ENCODE results near the gene SMPDL3B. TPM values are rescaled to one million over a fixed set of nuclear protein-coding genes. Genes with fewer than 3 reads are reported as not detected.
A peak's percentile ranks its signal among the peaks of the same experiment; 100 is the strongest.

The SMPDL3B gene
- total RNA-seq, 4 donors from 2014 or later = 6.6 to 43.4 (median 31.6) TPM

- Histone ChIP-seq H3K4me3 (no peak overlapping the region), H3K9me3 (no peaks in the 10 kb centered on the region), H3K4me1 (no peaks in the 10 kb centered on the region), H3K27me3 (no peaks in the 10 kb centered on the region), H3K27ac (no peak overlapping the region), H3K36me3 (no peaks in the 10 kb centered on the region)
- TF ChIP-seq POLR2A (IDR thresholded peaks at IDR 0.05) = no peak
- no peak for DNase-seq
Observed at GRCh38 chr1:27940870-27941560, 6.2 kb downstream of the SMPDL3B start.

DNA sequence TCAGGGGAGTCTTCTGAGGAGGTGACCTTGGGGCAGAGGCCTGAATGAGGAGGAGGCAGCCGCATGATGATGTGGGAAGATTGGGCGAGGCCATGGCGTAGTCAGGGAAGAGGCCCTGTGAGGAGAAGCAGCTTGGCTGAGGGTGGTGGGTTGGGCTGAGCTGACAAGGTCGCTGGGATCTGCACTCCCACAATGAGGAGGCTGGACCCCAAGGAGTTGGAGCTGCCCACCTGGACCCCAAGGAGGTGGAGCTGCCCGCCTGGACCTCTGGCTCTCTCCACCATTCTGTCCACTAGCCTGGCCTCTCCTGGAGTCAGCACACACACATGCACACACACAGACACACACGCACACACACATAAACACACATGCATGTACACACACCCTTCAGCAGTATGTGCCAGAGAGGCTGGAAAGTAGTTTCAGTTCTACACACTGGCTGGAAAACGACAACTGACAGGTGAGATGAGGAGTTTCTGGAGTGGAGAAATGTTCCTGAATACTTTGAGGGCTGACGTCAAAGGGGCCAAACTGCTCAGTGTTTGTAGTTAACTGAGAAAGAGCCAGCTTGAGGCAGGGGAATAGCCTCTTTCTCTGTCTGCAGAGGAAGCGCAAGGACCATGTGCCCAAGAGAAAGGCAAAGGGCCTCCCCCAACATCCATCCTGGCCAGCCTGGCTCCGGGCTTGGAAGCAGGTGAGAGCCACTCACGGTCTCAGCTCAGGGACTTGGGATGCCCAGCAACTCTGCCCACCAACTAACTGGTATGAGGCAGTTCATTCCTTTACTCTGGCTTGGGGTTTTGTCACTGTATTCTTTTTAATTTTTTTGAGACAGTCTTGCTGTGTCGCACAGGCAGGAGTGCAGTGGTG, 7.1 kb downstream of the SMPDL3B start:
- H3K27me3 ChIP-seq = no peaks in the 10 kb centered on the region
- no peak overlapping the region for H3K4me3 ChIP-seq
- H3K4me1 ChIP-seq = no peaks in the 10 kb centered on the region
- no peaks in the 10 kb centered on the region for H3K36me3 ChIP-seq
- TF ChIP-seq POLR2A (IDR thresholded peaks at IDR 0.05) (no peak), CTCF (IDR thresholded peaks at IDR 0.05) (no peak)
- H3K27ac ChIP-seq = no peak overlapping the region
- no peaks in the 10 kb centered on the region for H3K9me3 ChIP-seq
- DNase-seq = no peak

DNA sequence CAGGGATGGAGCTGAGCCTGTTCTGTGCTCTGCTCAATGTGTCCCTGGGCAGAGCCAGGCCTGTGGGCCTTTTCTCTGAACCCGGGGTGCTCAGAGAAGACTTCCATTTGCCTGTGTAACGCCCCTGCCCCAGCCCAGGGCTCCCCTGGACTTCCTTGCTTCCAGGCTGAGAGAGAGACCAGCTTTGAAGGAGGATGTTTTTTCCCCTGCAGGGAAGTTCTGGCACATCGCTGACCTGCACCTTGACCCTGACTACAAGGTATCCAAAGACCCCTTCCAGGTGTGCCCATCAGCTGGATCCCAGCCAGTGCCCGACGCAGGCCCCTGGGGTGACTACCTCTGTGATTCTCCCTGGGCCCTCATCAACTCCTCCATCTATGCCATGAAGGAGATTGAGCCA, 10.2 kb downstream of the SMPDL3B start:
- Histone ChIP-seq H3K4me3 (no peak overlapping the region), H3K4me1 (no peaks in the 10 kb centered on the region), H3K27ac (no peak overlapping the region), H3K36me3 (no peaks in the 10 kb centered on the region), H3K27me3 (no peaks in the 10 kb centered on the region), H3K9me3 (no peaks in the 10 kb centered on the region)
- no peak for TF ChIP-seq POLR2A (IDR thresholded peaks at IDR 0.05)
- TF ChIP-seq CTCF (IDR thresholded peaks at IDR 0.05) = no peak
- DNase-seq = no peak

DNA sequence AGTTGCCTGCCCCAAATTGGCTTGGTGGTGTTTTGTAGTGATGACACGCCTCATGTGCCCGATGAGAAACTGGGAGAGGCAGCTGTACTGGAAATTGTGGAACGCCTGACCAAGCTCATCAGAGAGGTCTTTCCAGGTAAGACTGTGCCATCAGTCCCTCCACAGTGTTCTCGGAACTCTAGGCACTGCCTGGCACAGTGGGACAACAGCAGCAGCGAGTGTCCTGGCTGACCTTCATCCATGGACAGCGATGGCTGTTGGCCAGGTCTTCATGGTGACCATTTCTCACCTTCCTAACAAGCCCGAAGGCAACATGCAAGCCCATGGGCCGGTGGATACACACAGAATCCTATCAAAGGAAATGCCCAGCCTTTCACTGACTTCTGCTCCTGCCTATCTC, 14.2 kb downstream of the SMPDL3B start:
- DNase-seq = no peak
- H3K4me1 ChIP-seq = peaks cover 0 to 9% (median 0%) of the 10 kb centered on the region in 4 donors
- no peak overlapping the region for H3K4me3 ChIP-seq
- TF ChIP-seq CTCF (IDR thresholded peaks at IDR 0.05) (no peak), POLR2A (IDR thresholded peaks at IDR 0.05) (no peak)
- no peaks in the 10 kb centered on the region for H3K27me3 ChIP-seq
- no peaks in the 10 kb centered on the region for H3K9me3 ChIP-seq
- H3K27ac ChIP-seq = no peak overlapping the region
- H3K36me3 ChIP-seq = no peaks in the 10 kb centered on the region

GRCh38 chr1:27951396-27951795, 16.6 kb downstream of the SMPDL3B start:
- no peaks in the 10 kb centered on the region for H3K9me3 ChIP-seq
- no peak overlapping the region for H3K4me3 ChIP-seq
- no peaks in the 10 kb centered on the region for H3K27me3 ChIP-seq
- H3K27ac ChIP-seq = peak overlapping the region in 2 of 4 donors; percentile 57 to 80
- no peak for DNase-seq
- H3K36me3 ChIP-seq = no peaks in the 10 kb centered on the region
- TF ChIP-seq CTCF (IDR thresholded peaks at IDR 0.05) = no peak
- TF ChIP-seq POLR2A (IDR thresholded peaks at IDR 0.05) = no peak
- H3K4me1 ChIP-seq = peaks cover 0 to 9% (median 0%) of the 10 kb centered on the region in 4 donors

DNA sequence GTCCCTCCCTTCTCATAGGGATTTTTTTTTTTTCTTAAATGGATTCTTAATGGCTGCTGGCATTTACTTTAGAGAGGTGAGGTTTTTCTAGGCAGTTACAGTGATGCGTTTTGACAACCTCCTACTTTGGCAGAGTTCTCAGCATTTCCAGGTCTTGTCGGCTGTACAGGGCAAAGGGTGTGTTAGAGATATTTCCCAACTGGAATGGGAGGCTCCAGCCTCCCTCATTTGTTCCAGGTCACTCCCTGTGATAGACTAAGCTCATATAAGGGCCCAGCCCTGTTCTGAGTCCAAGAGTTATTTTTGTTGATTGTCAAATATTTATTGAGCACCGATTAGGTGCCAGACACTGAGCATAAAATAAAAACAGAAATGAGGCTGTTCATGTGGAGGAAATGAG, 17.3 kb downstream of the SMPDL3B start:
- Histone ChIP-seq H3K36me3 (no peaks in the 10 kb centered on the region), H3K4me1 (peaks cover 0 to 9% (median 0%) of the 10 kb centered on the region in 4 donors), H3K27me3 (no peaks in the 10 kb centered on the region), H3K27ac (peak overlapping the region in 2 of 4 donors; percentile 57 to 80), H3K9me3 (no peaks in the 10 kb centered on the region), H3K4me3 (no peak overlapping the region)
- DNase-seq = peak in 1 of 3 donors; percentile 60
- TF ChIP-seq CTCF (IDR thresholded peaks at IDR 0.05) = no peak
- no peak for TF ChIP-seq POLR2A (IDR thresholded peaks at IDR 0.05)

All from Peyer's patch (tissue), 4 donors.